Suprapubic skin (tissue), 3 donors: ENCODE results near the gene MED13L.

Experiments used
- EP300 ChIP-seq: sonication (generic); formaldehyde crosslinking; IDR thresholded peaks from one replicate; pipeline ENCODE4 v1.6.1; 2017; ENCODE audit warnings: antibody characterized with exemption
- POLR2A ChIP-seq, 2 donors: fragments of 450-650 bp; IDR thresholded peaks; one replicate each; pipeline ENCODE4 v1.6.1; 2017; ENCODE audit warnings: antibody characterized with exemption in 2 of 2, mild to moderate bottlenecking in 2 of 2, moderate library complexity in 2 of 2
- TF ChIP-seq, protein P1 (sequence below), 2 donors: fragments of 200-600 bp in 1 of 2; fragments of 450-650 bp in 1 of 2; sonication (generic) in 1 of 2; IDR thresholded peaks; one replicate each; pipeline ENCODE4 v1.5.1; 2016 to 2019; ENCODE audit warnings: antibody characterized with exemption in 2 of 2, mild to moderate bottlenecking in 1 of 2, moderate library complexity in 1 of 2

DNA sequence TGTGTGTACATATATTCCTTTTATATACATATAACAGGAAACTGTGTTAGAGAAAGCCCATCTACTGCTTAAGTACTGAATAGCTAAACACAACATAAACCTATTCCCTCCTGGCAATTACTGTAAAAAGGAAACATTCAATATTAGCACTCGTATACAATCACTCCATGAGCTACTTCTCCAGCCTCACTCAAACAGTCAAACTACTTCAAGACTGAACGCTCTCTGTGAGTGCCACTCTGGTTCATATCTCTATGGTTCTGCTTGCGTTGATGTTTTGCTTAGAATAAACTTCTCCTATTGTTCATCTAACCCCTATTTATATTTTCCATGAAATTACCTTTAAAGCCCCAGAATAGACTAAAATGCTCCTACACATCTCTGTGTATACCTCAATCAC, 243.7 kb downstream of the MED13L start:
- TF ChIP-seq, protein P1, sequence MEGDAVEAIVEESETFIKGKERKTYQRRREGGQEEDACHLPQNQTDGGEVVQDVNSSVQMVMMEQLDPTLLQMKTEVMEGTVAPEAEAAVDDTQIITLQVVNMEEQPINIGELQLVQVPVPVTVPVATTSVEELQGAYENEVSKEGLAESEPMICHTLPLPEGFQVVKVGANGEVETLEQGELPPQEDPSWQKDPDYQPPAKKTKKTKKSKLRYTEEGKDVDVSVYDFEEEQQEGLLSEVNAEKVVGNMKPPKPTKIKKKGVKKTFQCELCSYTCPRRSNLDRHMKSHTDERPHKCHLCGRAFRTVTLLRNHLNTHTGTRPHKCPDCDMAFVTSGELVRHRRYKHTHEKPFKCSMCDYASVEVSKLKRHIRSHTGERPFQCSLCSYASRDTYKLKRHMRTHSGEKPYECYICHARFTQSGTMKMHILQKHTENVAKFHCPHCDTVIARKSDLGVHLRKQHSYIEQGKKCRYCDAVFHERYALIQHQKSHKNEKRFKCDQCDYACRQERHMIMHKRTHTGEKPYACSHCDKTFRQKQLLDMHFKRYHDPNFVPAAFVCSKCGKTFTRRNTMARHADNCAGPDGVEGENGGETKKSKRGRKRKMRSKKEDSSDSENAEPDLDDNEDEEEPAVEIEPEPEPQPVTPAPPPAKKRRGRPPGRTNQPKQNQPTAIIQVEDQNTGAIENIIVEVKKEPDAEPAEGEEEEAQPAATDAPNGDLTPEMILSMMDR (IDR thresholded peaks at IDR 0.05): no peak
- TF ChIP-seq POLR2A (IDR thresholded peaks at IDR 0.05) (no peak), EP300 (no peak)
